Spinal cord (tissue), 10 donors: ENCODE data around the gene PPIF. TPM values are rescaled to one million over a fixed set of nuclear protein-coding genes. Genes with fewer than 3 reads are reported as not detected.

ENCODE experiments used
- DNase-seq, 6 donors: peaks; one replicate each; pipeline versions ENCODE4 v3.0.0 to v3.0.0-alpha.2; 2013 to 2015; ENCODE audit warnings: low spot score in 6 of 6, low read depth in 4 of 6
- H3K27ac ChIP-seq: one replicate; pipeline ENCODE4 v1.5.1; 2013; ENCODE audit warnings: low read depth, low read length, control low read depth
- H3K27me3 ChIP-seq: one replicate; pipeline ENCODE4 v1.6.1; 2013; ENCODE audit warnings: low read length; ENCODE audit not compliant: control insufficient read depth, insufficient read depth
- H3K36me3 ChIP-seq: one replicate; pipeline ENCODE4 v1.6.1; 2013; ENCODE audit warnings: low read length; ENCODE audit not compliant: control insufficient read depth, insufficient read depth
- H3K4me1 ChIP-seq: one replicate; pipeline ENCODE4 v1.6.1; 2013; ENCODE audit warnings: low read length; ENCODE audit not compliant: control insufficient read depth, insufficient read depth
- H3K4me3 ChIP-seq: one replicate; pipeline ENCODE4 v1.5.1; 2013; ENCODE audit warnings: low read depth, low read length, control low read depth
- H3K9me3 ChIP-seq: one replicate; pipeline ENCODE4 v1.6.1; 2013; ENCODE audit warnings: low read length; ENCODE audit not compliant: control insufficient read depth, insufficient read depth
- WGBS: methylation state at CpG from one replicate; pipeline ENCODE4 v1.1.5; 2013; ENCODE audit warnings: missing lambda C conversion rate; ENCODE audit not compliant: insufficient coverage; 5-methylcytosine and 5-hydroxymethylcytosine counted together
- polyA plus RNA-seq, 2 donors: library from polyadenylated mRNA; unstranded; fragments of 120-200 nt; gene quantifications; one replicate each; pipeline ENCODE4 v1.2.1, GENCODE V29; 2013; ENCODE audit not compliant: insufficient read length in 2 of 2
- total RNA-seq, 2 donors: library from RNA; depleted of rRNA in 1 of 2; stranded (reverse); fragments of 120-200 nt in 1 of 2; fragments of >200 nt in 1 of 2; gene quantifications; one replicate each; pipeline versions ENCODE4 v1.2.3 to v1.2.4, GENCODE V29; 2013 to 2014
- donor health status: healthy.

PPIF gene
- total and polyA plus RNA-seq, 4 donors = 20.6 to 49.5 (median 36.1) TPM

DNA sequence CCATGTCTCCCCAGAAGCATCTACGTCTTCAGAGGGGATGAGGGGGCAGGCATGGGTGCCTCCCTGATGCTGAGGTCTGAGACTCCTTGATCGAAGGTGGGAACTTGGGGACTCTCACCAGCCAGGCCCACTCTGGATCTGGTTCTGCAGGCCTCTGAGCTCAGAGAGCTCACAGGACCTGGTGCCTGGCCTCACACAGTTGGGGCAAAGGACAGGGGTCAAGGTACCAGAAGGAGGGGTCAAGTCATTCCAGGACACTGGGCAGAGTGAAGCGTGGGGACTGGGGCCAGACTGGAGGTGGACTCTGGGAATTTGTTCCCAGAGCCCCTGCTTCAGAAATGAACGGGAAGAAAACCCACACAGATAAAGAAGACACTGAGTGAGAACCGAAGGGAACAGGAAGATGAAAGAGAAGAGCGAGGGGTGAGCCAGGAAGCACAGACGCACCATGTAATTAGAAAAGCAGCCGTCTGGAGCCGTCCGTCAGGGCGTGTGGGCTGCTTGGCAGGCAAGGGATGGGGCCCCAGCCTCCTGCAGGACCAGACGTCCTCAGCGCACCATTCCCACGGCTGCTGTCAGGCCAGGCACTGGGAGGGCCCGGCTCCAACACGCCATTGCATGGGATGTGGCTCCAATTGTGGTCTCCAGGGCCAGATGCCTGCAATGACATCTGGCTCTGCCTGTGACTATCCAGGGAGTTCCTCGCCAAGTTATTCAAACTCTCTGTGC lies 50.5 kb downstream of the PPIF start:
- no peak for DNase-seq
- H3K27ac ChIP-seq = peak overlapping the region; percentile 73

DNA sequence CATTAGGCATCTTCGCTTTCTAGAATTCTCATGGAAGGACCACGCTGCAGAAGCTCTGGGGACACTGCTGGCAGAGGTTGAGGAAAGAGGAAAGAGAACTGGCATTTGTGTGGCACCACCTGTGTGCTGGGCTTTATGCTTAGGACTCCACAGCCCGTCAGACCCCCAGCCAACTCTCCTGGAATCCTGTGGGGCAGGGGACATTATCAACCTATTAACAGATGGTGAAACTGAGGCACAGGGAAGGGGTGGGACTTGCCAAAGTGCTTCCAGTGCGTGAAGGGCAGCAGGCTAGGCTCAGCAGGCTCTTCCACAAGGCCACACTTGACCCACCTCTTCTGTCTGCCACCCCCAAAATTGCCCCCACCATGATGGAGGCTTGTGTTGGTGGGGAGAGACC lies 51.4 kb downstream of the PPIF start:
- Histone ChIP-seq H3K36me3 (peaks cover 20% of the 10 kb centered on the region), H3K4me3 (no peak overlapping the region), H3K27ac (no peak overlapping the region), H3K27me3 (no peaks in the 10 kb centered on the region), H3K9me3 (no peaks in the 10 kb centered on the region), H3K4me1 (peaks cover 12% of the 10 kb centered on the region)
- WGBS = 100% methylated on average over 2 of the region's 4 CpGs
- no peak for DNase-seq

More for the DNA sequence above, 50.5 kb downstream of the PPIF start:
- Histone ChIP-seq H3K36me3 (peaks cover 18% of the 10 kb centered on the region), H3K9me3 (no peaks in the 10 kb centered on the region), H3K4me3 (no peak overlapping the region), H3K4me1 (peaks cover 12% of the 10 kb centered on the region), H3K27me3 (no peaks in the 10 kb centered on the region)
- 32% methylated on average over 16 of the region's 17 CpGs for WGBS

DNA sequence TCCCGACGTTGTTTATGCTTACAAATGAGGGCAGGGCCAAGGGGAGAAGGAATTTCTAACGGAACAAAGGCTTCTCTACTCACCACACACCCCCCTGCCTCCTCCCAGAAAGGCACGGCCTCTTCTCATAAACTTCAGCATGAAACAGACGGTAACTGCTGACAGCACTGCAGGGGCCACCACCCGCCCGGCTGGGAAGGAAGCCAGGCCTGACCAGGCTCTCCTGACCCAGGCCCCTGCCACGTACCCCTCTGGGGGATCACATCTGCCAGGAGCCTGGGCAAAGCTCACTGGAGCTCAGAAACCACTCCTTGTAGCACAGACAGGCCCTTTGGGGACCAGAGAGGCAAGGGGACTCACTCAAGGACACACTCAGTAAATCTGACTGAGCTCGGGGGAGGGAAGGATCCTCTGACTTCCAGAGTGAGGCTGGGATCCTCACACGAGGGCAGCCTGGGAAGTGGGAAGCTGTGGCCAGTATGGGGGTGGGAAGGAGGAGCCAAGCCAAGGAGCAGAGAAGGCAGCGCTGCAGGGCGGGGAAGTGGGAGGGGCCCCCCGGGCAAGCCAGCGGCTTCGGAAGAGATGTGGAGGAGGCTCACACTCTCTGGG lies 52.1 kb downstream of the PPIF start:
- Histone ChIP-seq H3K27me3 (no peaks in the 10 kb centered on the region), H3K9me3 (no peaks in the 10 kb centered on the region), H3K4me1 (peaks cover 8% of the 10 kb centered on the region), H3K27ac (no peak overlapping the region), H3K36me3 (peaks cover 16% of the 10 kb centered on the region), H3K4me3 (no peak overlapping the region)
- 24% methylated on average over 11 of the region's 15 CpGs for WGBS
- peak in 2 of 6 donors; percentile 68 to 88 for DNase-seq

DNA sequence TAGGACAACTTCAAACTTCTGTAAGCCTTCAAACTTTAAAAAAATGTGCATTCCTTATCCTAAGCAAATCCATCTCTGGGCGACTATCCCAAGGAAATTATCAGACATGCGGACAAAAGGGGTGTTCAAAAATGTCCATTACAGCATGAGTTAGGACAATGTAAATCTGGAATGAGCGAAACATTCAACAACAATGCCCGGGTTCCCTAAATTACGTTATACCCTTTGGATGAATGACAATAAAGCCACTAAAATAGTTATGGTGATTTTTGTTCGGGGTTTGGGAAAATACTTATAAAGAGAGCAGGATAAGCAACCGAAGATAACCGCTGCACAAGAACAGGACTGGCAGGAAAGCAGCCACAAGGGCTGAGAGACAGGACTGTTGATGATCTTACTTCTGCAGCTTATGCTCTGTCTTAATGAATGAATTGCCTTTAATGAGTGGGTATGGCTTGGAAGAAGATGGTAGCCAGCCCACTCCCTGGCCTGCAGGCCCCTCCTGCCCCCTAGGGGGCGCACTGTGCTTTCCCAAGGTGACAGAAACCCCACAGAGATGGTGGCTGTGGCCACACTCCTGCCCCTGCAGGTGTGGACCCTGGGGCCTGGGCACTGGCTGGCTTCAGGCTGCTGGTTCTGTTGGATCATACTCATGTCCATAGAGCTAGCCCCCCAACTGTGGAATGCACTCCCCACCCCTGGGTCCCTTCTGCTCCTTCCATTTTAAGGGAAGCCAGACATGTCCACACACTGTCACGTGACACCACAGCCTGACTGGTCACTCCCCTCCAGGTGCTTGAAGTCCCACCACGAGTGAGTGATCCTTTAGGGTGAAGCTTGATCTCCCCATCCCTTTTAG lies 53.1 kb downstream of the PPIF start:
- Histone ChIP-seq H3K36me3 (peaks cover 17% of the 10 kb centered on the region), H3K4me3 (no peak overlapping the region), H3K27ac (no peak overlapping the region), H3K27me3 (no peaks in the 10 kb centered on the region), H3K4me1 (peaks cover 4% of the 10 kb centered on the region), H3K9me3 (no peaks in the 10 kb centered on the region)
- WGBS = 63% methylated on average over 4 of the region's 11 CpGs
- DNase-seq = peak in 1 of 6 donors; percentile 28

DNA sequence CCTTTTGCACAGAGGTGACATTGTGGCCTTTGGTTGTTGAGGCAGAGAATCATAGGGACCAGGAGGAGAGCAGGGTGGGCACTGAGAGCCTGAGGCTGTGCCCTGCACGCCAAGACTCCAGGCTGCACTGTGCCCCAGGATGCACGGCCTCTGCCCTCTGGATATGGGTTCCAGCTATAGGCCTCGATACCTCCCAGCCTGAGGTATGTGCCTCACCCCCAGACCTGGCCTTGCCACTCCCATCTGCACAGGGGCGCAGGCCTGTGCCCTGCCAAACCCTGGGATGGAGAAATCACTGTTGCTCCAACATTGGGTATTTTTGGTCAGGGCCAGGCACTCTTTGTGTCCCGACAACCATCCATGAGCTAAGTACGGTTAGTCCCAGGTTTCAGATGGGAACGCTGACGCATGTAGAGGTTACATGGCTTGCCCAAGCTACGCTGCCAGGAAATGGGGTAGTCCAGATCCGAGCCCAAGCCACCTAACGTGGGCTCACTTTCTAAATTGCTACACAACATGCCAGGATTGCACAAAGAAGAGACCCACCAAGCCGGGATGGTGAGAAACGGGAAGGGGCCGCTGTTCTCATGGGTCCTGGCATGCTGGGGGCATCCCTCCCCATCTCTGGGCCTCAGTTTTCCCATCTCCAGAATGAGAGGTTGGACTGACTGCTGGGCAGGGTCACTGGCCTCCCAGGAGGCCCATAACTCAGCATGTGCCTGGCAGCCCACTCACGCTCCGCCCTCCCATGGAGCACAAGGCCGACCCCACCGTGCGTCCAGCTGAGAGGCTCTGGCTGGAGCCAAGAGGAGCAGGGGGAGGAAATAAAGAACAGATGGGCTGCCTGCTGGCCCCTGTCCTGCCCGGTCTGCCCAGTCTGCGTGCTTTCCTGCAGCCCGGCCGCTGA lies 54.0 kb downstream of the PPIF start:
- peak in 2 of 6 donors; percentile 66 to 73 for DNase-seq
- Histone ChIP-seq H3K4me1 (peaks cover 2% of the 10 kb centered on the region), H3K27me3 (no peaks in the 10 kb centered on the region), H3K9me3 (no peaks in the 10 kb centered on the region), H3K27ac (no peak overlapping the region), H3K36me3 (peaks cover 22% of the 10 kb centered on the region), H3K4me3 (no peak overlapping the region)
- 52% methylated on average over 23 of the region's 23 CpGs for WGBS

DNA sequence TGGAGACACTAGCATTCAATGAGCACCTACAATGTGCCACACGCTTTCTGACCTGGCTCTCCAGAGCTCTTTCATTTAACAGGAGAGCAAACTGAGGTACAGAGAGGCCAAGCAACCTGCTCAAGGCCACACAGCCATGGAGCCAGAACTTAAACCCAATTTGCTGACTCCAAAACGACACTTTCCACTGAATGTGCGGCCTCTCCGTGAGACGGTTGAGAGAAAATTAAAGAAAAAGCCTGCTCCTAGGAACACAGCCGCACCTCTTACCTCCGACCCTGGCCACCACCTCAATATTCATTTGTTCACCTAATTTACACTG lies 55.3 kb downstream of the PPIF start:
- Histone ChIP-seq H3K4me3 (no peak overlapping the region), H3K4me1 (no peaks in the 10 kb centered on the region), H3K9me3 (no peaks in the 10 kb centered on the region), H3K36me3 (peaks cover 33% of the 10 kb centered on the region), H3K27ac (no peak overlapping the region), H3K27me3 (no peaks in the 10 kb centered on the region)
- no peak for DNase-seq
- 97% methylated on average over 6 of the region's 7 CpGs for WGBS

DNA sequence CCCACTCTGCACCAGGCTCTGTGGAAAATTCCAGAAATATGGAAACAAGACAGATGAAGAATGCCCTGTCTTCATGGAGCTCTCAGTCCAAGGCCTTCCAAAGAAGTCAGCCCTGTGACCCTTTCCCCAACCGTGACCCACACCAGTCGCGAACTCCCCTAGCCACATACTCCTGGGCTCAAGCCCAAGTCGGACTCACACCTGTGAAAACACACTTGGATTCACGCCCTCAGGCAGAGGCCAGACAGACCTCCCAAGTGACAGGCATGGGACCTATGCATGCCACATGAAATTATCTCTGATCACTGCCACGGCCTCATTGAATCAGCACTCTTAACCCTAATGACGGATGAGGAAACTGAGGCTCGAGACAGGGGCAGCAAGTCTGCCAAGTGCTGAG lies 55.7 kb downstream of the PPIF start:
- H3K4me1 ChIP-seq = no peaks in the 10 kb centered on the region
- no peaks in the 10 kb centered on the region for H3K27me3 ChIP-seq
- WGBS = 65% methylated on average over 8 of the region's 8 CpGs
- H3K4me3 ChIP-seq = no peak overlapping the region
- DNase-seq = no peak
- H3K9me3 ChIP-seq = no peaks in the 10 kb centered on the region
- H3K27ac ChIP-seq = no peak overlapping the region
- peaks cover 36% of the 10 kb centered on the region for H3K36me3 ChIP-seq

DNA sequence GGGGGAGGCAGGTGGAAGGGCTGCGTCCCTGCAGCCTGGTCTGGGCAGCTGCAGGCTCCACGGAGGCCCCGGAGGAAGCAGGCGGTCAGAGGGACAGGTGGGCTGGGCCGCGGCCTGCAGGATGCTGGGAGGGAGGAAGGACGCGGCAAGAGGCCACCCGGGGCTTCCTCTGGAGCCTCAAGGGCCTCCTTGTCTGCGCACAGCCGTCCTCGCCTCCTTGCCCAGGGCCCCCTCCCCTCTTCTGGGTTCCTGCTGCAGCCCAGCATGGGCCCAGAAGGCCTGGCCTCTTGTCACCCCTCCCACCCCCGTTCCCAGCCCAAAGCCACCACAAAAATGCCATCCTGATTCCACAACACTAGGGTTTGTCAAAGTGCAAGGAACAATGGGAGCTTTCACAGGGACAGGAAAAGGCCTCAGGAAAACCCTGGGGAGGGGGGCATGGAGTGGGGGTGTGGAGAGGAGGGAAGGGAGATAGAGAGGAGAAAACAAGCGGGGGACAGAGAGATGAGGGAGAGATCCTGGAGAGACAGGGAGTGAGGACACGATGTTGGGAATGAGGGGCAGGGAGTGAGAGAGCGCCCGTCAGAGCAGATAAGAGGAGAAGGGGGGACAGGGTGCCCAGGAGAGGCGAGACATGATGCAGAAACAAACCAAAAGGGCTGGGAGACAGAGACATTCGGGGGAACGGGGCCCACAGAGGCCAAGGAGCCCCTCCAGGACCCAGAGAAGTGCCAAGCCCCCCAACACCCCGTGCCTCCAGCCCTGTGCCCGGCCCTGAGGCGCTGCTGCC lies 56.4 kb downstream of the PPIF start:
- DNase-seq = peak in 2 of 6 donors; percentile 73 to 85
- WGBS = 36% methylated on average over 22 of the region's 23 CpGs
- no peak overlapping the region for H3K4me3 ChIP-seq
- H3K27ac ChIP-seq = no peak overlapping the region
- H3K27me3 ChIP-seq = no peaks in the 10 kb centered on the region
- H3K9me3 ChIP-seq = no peaks in the 10 kb centered on the region
- H3K4me1 ChIP-seq = no peaks in the 10 kb centered on the region
- H3K36me3 ChIP-seq = peaks cover 34% of the 10 kb centered on the region
